Measurements from ENCODE around the gene CHPF2.

GRCh38 chr7:151226560-151226874 is 5.8 kb upstream of the CHPF2 start:
- no peak for TF ChIP-seq CTCF (IDR thresholded peaks at IDR 0.05)
- no peak for TF ChIP-seq POLR2A (IDR thresholded peaks at IDR 0.05)
